Vagina (tissue), 2 donors: Measurements from ENCODE around the gene DBNDD1.

Source experiments
- CTCF ChIP-seq, 3 experiments: fragments of 450-650 bp in 2 of 3; fragments of 200-600 bp in 1 of 3; sonication (generic) in 1 of 3; IDR thresholded peaks; one replicate each; pipeline ENCODE4 v1.5.1; 2017 to 2019; ENCODE audit warnings: antibody characterized with exemption in 3 of 3, mild to moderate bottlenecking in 2 of 3, moderate library complexity in 2 of 3
- POLR2A ChIP-seq, 2 donors: fragments of 450-650 bp; IDR thresholded peaks; one replicate each; pipeline ENCODE4 v1.6.1; 2017; ENCODE audit warnings: antibody characterized with exemption in 2 of 2, mild to moderate bottlenecking in 2 of 2, moderate library complexity in 2 of 2

GRCh38 chr16:90011508-90011819 is 7.8 kb downstream of the DBNDD1 start:
- TF ChIP-seq CTCF (IDR thresholded peaks at IDR 0.05) (no peak), POLR2A (IDR thresholded peaks at IDR 0.05) (no peak)
